MM.1S (cell line): Measurements from ENCODE around the gene GPA33.

Experiments
- DNase-seq: peaks from one replicate; pipeline ENCODE4 v3.0.0-alpha.2; 2015
- H2AFZ ChIP-seq: fragments of 300-600 bp; sonication (generic); 2 replicates; pipeline ENCODE4 v1.6.0; 2016; ENCODE audit warnings: antibody characterized with exemption, low read length
- H3F3A ChIP-seq: fragments of 300-600 bp; sonication (generic); 2 replicates; pipeline ENCODE4 v1.6.1; 2016; ENCODE audit warnings: mild to moderate bottlenecking, antibody characterized with exemption, low read length, moderate library complexity, mixed read lengths; ENCODE audit not compliant: insufficient read depth
- H3K27ac ChIP-seq: fragments of 300-600 bp; sonication (generic); 2 replicates; pipeline ENCODE4 v1.5.1; 2016; ENCODE audit warnings: mild to moderate bottlenecking, low read length
- H3K27me3 ChIP-seq: fragments of 300-600 bp; sonication (generic); replicated peaks from 2 replicates; pipeline ENCODE4 v1.6.0; 2016; ENCODE audit warnings: low read length; ENCODE audit not compliant: insufficient read depth
- H3K36me3 ChIP-seq: fragments of 300-600 bp; sonication (generic); replicated peaks from 2 replicates; pipeline ENCODE4 v1.6.1; 2016; ENCODE audit warnings: mild to moderate bottlenecking, low read length, mixed read lengths; ENCODE audit not compliant: insufficient read depth
- H3K4me1 ChIP-seq: fragments of 300-600 bp; sonication (generic); 2 replicates; pipeline ENCODE4 v1.6.1; 2016; ENCODE audit warnings: low read length, mixed read lengths
- H3K4me2 ChIP-seq: fragments of 300-600 bp; sonication (generic); 2 replicates; pipeline ENCODE4 v1.6.0; 2016; ENCODE audit warnings: low read depth, low read length
- H3K4me3 ChIP-seq: fragments of 300-600 bp; sonication (generic); 2 replicates; pipeline ENCODE4 v1.5.1; 2016; ENCODE audit warnings: low read length, mixed read lengths
- H3K79me2 ChIP-seq: fragments of 300-600 bp; sonication (generic); 2 replicates; pipeline ENCODE4 v1.6.1; 2016; ENCODE audit warnings: mixed run types, low read length, mixed read lengths
- H3K9ac ChIP-seq: fragments of 300-600 bp; sonication (generic); 2 replicates; pipeline ENCODE4 v1.6.1; 2016; ENCODE audit warnings: low read length, mixed read lengths
- H3K9me2 ChIP-seq: fragments of 300-600 bp; sonication (generic); replicated peaks from 2 replicates; pipeline ENCODE4 v1.6.1; 2016; ENCODE audit warnings: mild to moderate bottlenecking, low read length, mixed read lengths; ENCODE audit not compliant: insufficient read depth
- H3K9me3 ChIP-seq: fragments of 300-600 bp; sonication (generic); replicated peaks from 2 replicates; pipeline ENCODE4 v1.6.1; 2016; ENCODE audit warnings: mild to moderate bottlenecking, low read length, mixed read lengths; ENCODE audit not compliant: insufficient read depth
- H4K20me1 ChIP-seq: fragments of 300-600 bp; sonication (generic); 2 replicates; pipeline ENCODE4 v1.6.1; 2016; ENCODE audit warnings: mild to moderate bottlenecking, low read length, moderate library complexity, mixed read lengths; ENCODE audit not compliant: insufficient read depth
- CTCF ChIP-seq: fragments of 300-600 bp; sonication (generic); IDR thresholded peaks from 2 replicates; pipeline ENCODE4 v1.5.1; 2016; ENCODE audit warnings: antibody characterized with exemption, low read length, mixed read lengths
- EZH2 ChIP-seq: fragments of 300-600 bp; sonication (generic); optimal IDR thresholded peaks from 2 replicates; pipeline ENCODE3; 2017; ENCODE audit warnings: low read depth, mild to moderate bottlenecking, antibody characterized with exemption, low read length, mixed read lengths
- EZH2phosphoT487 ChIP-seq: fragments of 300-600 bp; sonication (generic); IDR thresholded peaks from 2 replicates; pipeline ENCODE4 v1.6.1; 2018; ENCODE audit warnings: antibody characterized with exemption, low read length

GPA33 gene

GRCh38 chr1:167099851-167100250 is 9.7 kb upstream of the GPA33 start:
- Histone ChIP-seq H3K27me3 (no peaks in the 10 kb centered on the region), H3K9me2 (no peaks in the 10 kb centered on the region), H3K9ac (no peak overlapping the region), H3K4me3 (no peak overlapping the region), H3K36me3 (no peaks in the 10 kb centered on the region), H3K9me3 (no peaks in the 10 kb centered on the region), H3F3A (no peaks in the 10 kb centered on the region), H3K79me2 (no peaks in the 10 kb centered on the region), H3K27ac (no peak overlapping the region), H4K20me1 (no peaks in the 10 kb centered on the region), H2AFZ (no peak overlapping the region), H3K4me1 (no peaks in the 10 kb centered on the region), H3K4me2 (no peak overlapping the region)
- TF ChIP-seq CTCF (no peak), EZH2 (no peak), EZH2phosphoT487 (no peak)
- DNase-seq = no peak

- Histone ChIP-seq H3K36me3 (no peaks in the 10 kb centered on the region), H3K4me2 (no peak overlapping the region), H3F3A (no peaks in the 10 kb centered on the region), H3K9ac (no peak overlapping the region), H3K27me3 (no peaks in the 10 kb centered on the region), H3K4me1 (no peaks in the 10 kb centered on the region), H3K4me3 (no peak overlapping the region), H3K9me3 (no peaks in the 10 kb centered on the region), H2AFZ (no peak overlapping the region), H3K9me2 (no peaks in the 10 kb centered on the region), H3K27ac (no peak overlapping the region), H3K79me2 (no peaks in the 10 kb centered on the region), H4K20me1 (no peaks in the 10 kb centered on the region)
- DNase-seq = no peak
- TF ChIP-seq CTCF (no peak), EZH2phosphoT487 (no peak), EZH2 (no peak)
Observed at GRCh38 chr1:167095368-167095767, 5.2 kb upstream of the GPA33 start.

GRCh38 chr1:167094690-167095089 is 4.5 kb upstream of the GPA33 start:
- Histone ChIP-seq H3K4me2 (no peak overlapping the region), H2AFZ (no peak overlapping the region), H3K27me3 (no peaks in the 10 kb centered on the region), H3K9ac (no peak overlapping the region), H3K9me2 (no peaks in the 10 kb centered on the region), H3K36me3 (no peaks in the 10 kb centered on the region), H4K20me1 (no peaks in the 10 kb centered on the region), H3K9me3 (no peaks in the 10 kb centered on the region), H3K27ac (no peak overlapping the region), H3K4me1 (no peaks in the 10 kb centered on the region), H3K79me2 (no peaks in the 10 kb centered on the region), H3F3A (no peaks in the 10 kb centered on the region), H3K4me3 (no peak overlapping the region)
- no peak for DNase-seq
- TF ChIP-seq CTCF = no peak
- TF ChIP-seq EZH2phosphoT487 = no peak
- TF ChIP-seq EZH2 = no peak
